D721Med (cell line): ENCODE data around the gene FNDC10.

Source experiments
- DNase-seq: peaks from one replicate; pipeline ENCODE4 v3.0.0; 2011; ENCODE audit warnings: low spot score; ENCODE audit not compliant: insufficient read length
- FAIRE-seq: peaks from 2 replicates; lab custom pipeline; 2011; peaks lifted over from hg19 to GRCh38; lab: Jason Lieb, UNC
- CTCF ChIP-seq: IDR thresholded peaks from 2 replicates; pipeline ENCODE4 v1.5.1; 2012; ENCODE audit warnings: mild to moderate bottlenecking, control low read depth; ENCODE audit not compliant: insufficient read depth; ENCODE audit errors: missing control alignments

The FNDC10 gene

GRCh38 chr1:1550591-1551432 is 49.1 kb downstream of the FNDC10 start:
- FAIRE-seq (no peak), DNase-seq (no peak)
- no peak for TF ChIP-seq CTCF

GRCh38 chr1:1550087-1550486 is 49.8 kb downstream of the FNDC10 start:
- no peak for DNase-seq
- no peak for FAIRE-seq
- no peak for TF ChIP-seq CTCF

- DNase-seq (no peak), FAIRE-seq (no peak)
- TF ChIP-seq CTCF = no peak
Observed at GRCh38 chr1:1548591-1548990, 51.3 kb downstream of the FNDC10 start.
